AG10803 (cell line): ENCODE data around the gene RECK.
A peak's percentile ranks its signal among the peaks of the same experiment; 100 is the strongest.

Experiments
- DNase-seq: peaks from one replicate; pipeline ENCODE4 v3.0.0; 2010; ENCODE audit warnings: low read depth
- H3K4me3 ChIP-seq: 2 replicates; pipeline ENCODE4 v1.5.1; 2011; ENCODE audit warnings: mild to moderate bottlenecking, low read length, control low read depth
- CTCF ChIP-seq: conservative IDR thresholded peaks from 2 replicates; pipeline ENCODE4 v1.5.1; 2011; ENCODE audit warnings: mild to moderate bottlenecking, low read length, control low read depth, inconsistent platforms

The RECK gene

GRCh38 chr9:36150574-36151315 lies 114.0 kb downstream of the RECK start:
- DNase-seq = peak; percentile 48
- no peak for TF ChIP-seq CTCF
- H3K4me3 ChIP-seq = no peak overlapping the region

GRCh38 chr9:36151316-36152210 lies 114.8 kb downstream of the RECK start:
- TF ChIP-seq CTCF = no peak
- no peak overlapping the region for H3K4me3 ChIP-seq
- DNase-seq = peak; percentile 75

GRCh38 chr9:36152741-36153438 lies 116.2 kb downstream of the RECK start:
- DNase-seq = no peak
- H3K4me3 ChIP-seq = no peak overlapping the region
- TF ChIP-seq CTCF = no peak

GRCh38 chr9:36153746-36154145 lies 117.0 kb downstream of the RECK start:
- no peak for DNase-seq
- no peak overlapping the region for H3K4me3 ChIP-seq
- TF ChIP-seq CTCF = no peak

GRCh38 chr9:36154331-36154952 lies 117.7 kb downstream of the RECK start:
- no peak for TF ChIP-seq CTCF
- DNase-seq = peak; percentile 70
- H3K4me3 ChIP-seq = no peak overlapping the region

GRCh38 chr9:36156116-36156515 lies 119.4 kb downstream of the RECK start:
- no peak for DNase-seq
- no peak overlapping the region for H3K4me3 ChIP-seq
- no peak for TF ChIP-seq CTCF
